ENCODE measurements around the gene AGER. TPM values are rescaled to one million over a fixed set of nuclear protein-coding genes. Genes with fewer than 3 reads are reported as not detected.

The AGER gene
- total and polyA plus RNA-seq, 9 donors: 3.4 to 12.8 (median 7.9) TPM

DNA sequence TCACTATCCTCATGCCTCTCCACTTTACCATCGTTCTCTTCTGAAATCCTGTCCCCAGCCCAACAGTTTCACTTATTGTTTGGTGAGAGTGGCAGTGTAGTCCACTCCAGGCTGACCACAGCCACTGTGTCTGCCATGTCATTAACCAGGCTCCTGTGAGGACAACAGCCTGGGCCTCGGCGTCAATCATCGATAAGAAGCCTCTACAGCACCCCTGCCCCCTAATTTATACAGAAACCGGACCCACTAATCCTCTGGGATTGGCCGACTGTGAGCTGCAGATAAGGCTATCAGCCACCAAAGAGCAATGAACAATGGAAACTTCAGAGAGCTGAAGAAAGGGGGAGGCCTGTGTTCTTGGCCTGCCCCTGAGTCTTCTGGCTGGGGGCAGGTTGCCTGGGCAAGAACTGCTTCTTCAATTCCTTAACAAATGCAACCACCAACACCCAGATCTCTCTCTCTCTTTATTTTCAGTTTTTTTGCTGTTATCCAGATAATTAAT is 16.2 kb downstream of the AGER start:
- H3K4me3 ChIP-seq: no peak overlapping the region
- no peaks in the 10 kb centered on the region for H3K4me1 ChIP-seq (ENCODE audit: insufficient read depth)
- H3K27me3 ChIP-seq: no peaks in the 10 kb centered on the region
- intact Hi-C loops (cut with DNase I): no loop called here
- no peaks in the 10 kb centered on the region for H3K9me3 ChIP-seq
- no peaks in the 10 kb centered on the region for H3K36me3 ChIP-seq
- WGBS, 3 donors: 44 to 63% (median 46%) methylated on average over 6 of the region's 6 CpGs
- peak in 1 of 5 donors; percentile 20 for DNase-seq
- TF ChIP-seq POLR2A (IDR thresholded peaks at IDR 0.05) (no peak), EP300 (IDR thresholded peaks at IDR 0.05) (no peak)
- TF ChIP-seq, protein P1, sequence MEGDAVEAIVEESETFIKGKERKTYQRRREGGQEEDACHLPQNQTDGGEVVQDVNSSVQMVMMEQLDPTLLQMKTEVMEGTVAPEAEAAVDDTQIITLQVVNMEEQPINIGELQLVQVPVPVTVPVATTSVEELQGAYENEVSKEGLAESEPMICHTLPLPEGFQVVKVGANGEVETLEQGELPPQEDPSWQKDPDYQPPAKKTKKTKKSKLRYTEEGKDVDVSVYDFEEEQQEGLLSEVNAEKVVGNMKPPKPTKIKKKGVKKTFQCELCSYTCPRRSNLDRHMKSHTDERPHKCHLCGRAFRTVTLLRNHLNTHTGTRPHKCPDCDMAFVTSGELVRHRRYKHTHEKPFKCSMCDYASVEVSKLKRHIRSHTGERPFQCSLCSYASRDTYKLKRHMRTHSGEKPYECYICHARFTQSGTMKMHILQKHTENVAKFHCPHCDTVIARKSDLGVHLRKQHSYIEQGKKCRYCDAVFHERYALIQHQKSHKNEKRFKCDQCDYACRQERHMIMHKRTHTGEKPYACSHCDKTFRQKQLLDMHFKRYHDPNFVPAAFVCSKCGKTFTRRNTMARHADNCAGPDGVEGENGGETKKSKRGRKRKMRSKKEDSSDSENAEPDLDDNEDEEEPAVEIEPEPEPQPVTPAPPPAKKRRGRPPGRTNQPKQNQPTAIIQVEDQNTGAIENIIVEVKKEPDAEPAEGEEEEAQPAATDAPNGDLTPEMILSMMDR (IDR thresholded peaks at IDR 0.05): no peak
- H3K27ac ChIP-seq: no peak overlapping the region

DNA sequence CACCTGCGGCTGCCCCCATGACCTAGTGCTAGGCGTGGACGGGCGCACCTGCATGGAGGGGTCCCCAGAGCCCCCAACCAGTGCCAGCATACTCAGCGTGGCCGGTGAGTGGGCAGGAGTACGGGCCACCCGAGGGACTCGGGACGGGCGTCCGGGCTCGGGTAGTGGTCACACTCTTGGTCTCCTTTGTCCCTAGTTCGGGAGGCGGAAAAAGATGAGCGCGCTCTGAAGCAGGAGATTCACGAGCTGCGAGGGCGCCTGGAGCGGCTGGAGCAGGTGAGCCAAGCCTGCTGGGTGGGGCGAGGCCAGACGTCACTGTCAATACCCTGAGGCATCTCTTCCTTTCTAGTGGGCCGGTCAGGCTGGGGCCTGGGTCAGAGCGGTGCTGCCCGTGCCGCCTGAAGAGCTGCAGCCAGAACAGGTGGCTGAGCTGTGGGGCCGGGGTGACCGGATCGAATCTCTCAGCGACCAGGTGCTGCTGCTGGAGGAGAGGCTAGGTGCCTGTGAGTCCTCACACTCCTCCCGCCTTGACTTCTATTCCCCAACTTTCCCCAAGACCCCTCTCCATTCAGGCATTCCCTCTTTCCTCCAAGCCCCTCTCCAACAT is 16.8 kb downstream of the AGER start:
- no peaks in the 10 kb centered on the region for H3K4me1 ChIP-seq (ENCODE audit: insufficient read depth)
- H3K36me3 ChIP-seq: no peaks in the 10 kb centered on the region
- H3K27ac ChIP-seq: no peak overlapping the region
- no peaks in the 10 kb centered on the region for H3K9me3 ChIP-seq
- H3K27me3 ChIP-seq: no peaks in the 10 kb centered on the region
- 79 to 82% (median 80%) methylated on average over 32 of the region's 32 CpGs for WGBS, 3 donors
- H3K4me3 ChIP-seq: no peak overlapping the region
- intact Hi-C loops (cut with DNase I): no loop called here
- peak in 1 of 5 donors; percentile 37 for DNase-seq
- TF ChIP-seq POLR2A (IDR thresholded peaks at IDR 0.05) (no peak), EP300 (IDR thresholded peaks at IDR 0.05) (no peak)
- TF ChIP-seq, protein P1 (IDR thresholded peaks at IDR 0.05): no peak

- Histone ChIP-seq H3K36me3 (no peaks in the 10 kb centered on the region), H3K27ac (no peak overlapping the region), H3K9me3 (no peaks in the 10 kb centered on the region), H3K4me1 (ENCODE audit: insufficient read depth) (no peaks in the 10 kb centered on the region), H3K4me3 (no peak overlapping the region), H3K27me3 (no peaks in the 10 kb centered on the region)
- TF ChIP-seq, protein P1 (IDR thresholded peaks at IDR 0.05): no peak
- no peak for TF ChIP-seq POLR2A (IDR thresholded peaks at IDR 0.05)
- TF ChIP-seq EP300 (IDR thresholded peaks at IDR 0.05): no peak
- intact Hi-C loops (cut with DNase I): no loop called here
- WGBS, 3 donors: 70 to 73% (median 73%) methylated on average over 30 of the region's 30 CpGs
- peak in 3 of 5 donors; percentile 17 to 54 (median 45) for DNase-seq
Observed at GRCh38 chr6:32166411-32167061, 17.5 kb downstream of the AGER start.

DNA sequence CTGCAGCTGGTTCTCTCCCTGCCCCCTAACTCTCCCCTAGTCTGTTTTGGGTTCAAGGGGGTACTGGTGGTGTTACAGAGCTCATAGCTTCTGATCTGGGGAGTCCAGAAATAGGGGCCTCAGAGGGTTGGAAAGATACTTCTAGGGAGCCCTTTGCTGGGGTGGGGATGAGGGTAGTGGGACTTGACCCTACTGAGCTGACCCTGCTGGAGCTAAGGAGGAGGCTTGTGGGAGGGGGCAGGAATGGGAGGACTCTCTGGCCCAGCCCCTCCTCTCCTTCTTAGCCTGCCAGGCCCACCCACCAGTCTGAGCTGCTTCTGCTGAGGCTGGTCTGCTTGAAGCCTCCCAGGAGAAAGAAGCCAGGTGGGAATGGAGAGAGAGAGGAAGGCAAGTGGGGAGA is 19.8 kb downstream of the AGER start, which contains the start of gene EGFL8:
EGFL8 (plus strand) TSS at position 301 of the 400 bp plus-strand sequence. CDS start 1,571 bp downstream, outside the sequence.
- Histone ChIP-seq H3K4me1 (ENCODE audit: insufficient read depth) (no peaks in the 10 kb centered on the region), H3K27me3 (no peaks in the 10 kb centered on the region), H3K27ac (no peak within 1 kb of the TSS), H3K36me3 (no peaks in the 10 kb centered on the region), H3K4me3 (no peak within 1 kb of the TSS), H3K9me3 (no peaks in the 10 kb centered on the region)
- intact Hi-C loops (cut with DNase I): no loop called here
- DNase-seq: peak in 1 of 5 donors; percentile 13
- TF ChIP-seq EP300 (IDR thresholded peaks at IDR 0.05) (no peak), POLR2A (IDR thresholded peaks at IDR 0.05) (no peak)
- TF ChIP-seq, protein P1 (IDR thresholded peaks at IDR 0.05): no peak
